K562 (cell line): ENCODE results near the gene PSMD4. TPM values are rescaled to one million over a fixed set of nuclear protein-coding genes. Genes with fewer than 3 reads are reported as not detected.

Source experiments
- BRD9 ChIP-seq: fragments of 450-650 bp; IDR thresholded peaks from 2 replicates; pipeline ENCODE4 v1.6.1; 2018; ENCODE audit warnings: low read depth; ENCODE audit not compliant: partially characterized antibody
- CHD1 ChIP-seq: fragments of 200-600 bp; sonication (generic); IDR thresholded peaks from one replicate; pipeline ENCODE4 v1.6.1; 2012; ENCODE audit warnings: mild to moderate bottlenecking, moderate library complexity, low read length, inconsistent platforms
- FOXK1 ChIP-seq: sonication (generic); formaldehyde crosslinking; IDR thresholded peaks from 2 replicates; pipeline ENCODE4 v1.8.0; 2022; ENCODE audit warnings: missing genetic modification reagents, mild to moderate bottlenecking, borderline replicate concordance
- HMG20B ChIP-seq: fragments of 250-450 bp; sonication (Bioruptor Pico); IDR thresholded peaks from 2 replicates; pipeline ENCODE4 v1.5.0; 2021; ENCODE audit warnings: mild to moderate bottlenecking
- MTF1 ChIP-seq: fragments of 250-450 bp; sonication (Bioruptor Pico); IDR thresholded peaks from 2 replicates; pipeline ENCODE4 v1.9.0; 2021; ENCODE audit warnings: moderate library complexity, mild to moderate bottlenecking, inconsistent platforms, borderline replicate concordance
- NR1H2 ChIP-seq: sonication (generic); formaldehyde crosslinking; IDR thresholded peaks from 2 replicates; pipeline ENCODE4 v1.4.0; 2020; ENCODE audit warnings: mild to moderate bottlenecking, missing genetic modification reagents
- NR2F6 ChIP-seq: fragments of 450-650 bp; formaldehyde crosslinking; IDR thresholded peaks from 2 replicates; pipeline ENCODE4 v1.4.0; 2020; ENCODE audit warnings: mild to moderate bottlenecking
- POLR2AphosphoS5 ChIP-seq: IDR thresholded peaks from 2 replicates; pipeline ENCODE4 v1.6.1; 2011; ENCODE audit warnings: mild to moderate bottlenecking, low read depth, low read length, moderate library complexity; ENCODE audit not compliant: control insufficient read depth, insufficient read depth
- POLR2B ChIP-seq: fragments of 450-650 bp; IDR thresholded peaks from 2 replicates; pipeline ENCODE4 v1.6.1; 2018; ENCODE audit warnings: low read depth; ENCODE audit not compliant: partially characterized antibody
- PURB ChIP-seq: sonication (generic); formaldehyde crosslinking; IDR thresholded peaks from 2 replicates; pipeline ENCODE4 v1.9.0; 2021; ENCODE audit warnings: low read depth, mild to moderate bottlenecking, missing genetic modification reagents
- RBM39 ChIP-seq: fragments of 200-400 bp; formaldehyde crosslinking; optimal IDR thresholded peaks from 2 replicates; pipeline ENCODE3; 2018; ENCODE audit warnings: low read depth, low read length
- SMARCA4 ChIP-seq: fragments of 450-650 bp; IDR thresholded peaks from 2 replicates; pipeline ENCODE4 v1.6.1; 2016
- TCF7L2 ChIP-seq: fragments of 150-350 bp; IDR thresholded peaks from 2 replicates; pipeline ENCODE4 v1.6.1; 2016; ENCODE audit warnings: low read depth, mild to moderate bottlenecking, low read length, moderate library complexity
- polyA plus RNA-seq, 8 experiments: library from polyadenylated mRNA; depleted of rRNA in 4 of 8; stranded (reverse) in 5 of 8; unstranded in 3 of 8; fragments of >200 nt; fragmentation: Nextera tagmentation in 2 of 8; fragmentation: Illumina TruSeq in 1 of 8; extraction: Ambion mirVana in 2 of 8; extraction: Trizol in 1 of 8; gene quantifications; 2 replicates each; pipeline versions ENCODE4 v1.2.1 to v1.2.3, GENCODE V29; 2011 to 2014; ENCODE audit warnings: inconsistent platforms in 1 of 8, missing spikeins in 1 of 8
- total RNA-seq, 7 experiments: library from RNA; depleted of rRNA in 6 of 7; stranded (reverse); fragments of >200 nt in 6 of 7; fragmentation: Illumina TruSeq in 2 of 7; extraction: Trizol in 2 of 7; gene quantifications; 2 replicates each; pipeline versions ENCODE4 v1.2.1 to v1.2.3, GENCODE V29; 2011 to 2021; ENCODE audit warnings: low replicate concordance in 1 of 7
- TF ChIP-seq, protein P1 (sequence below), 2 experiments: fragments of 150-350 bp in 1 of 2; IDR thresholded peaks; 2 replicates each; pipeline ENCODE4 v1.6.1; 2012 to 2016; ENCODE audit warnings: low read depth in 2 of 2, low read length in 2 of 2, mild to moderate bottlenecking in 1 of 2, moderate library complexity in 1 of 2
- TF ChIP-seq, protein P2 (sequence below): fragments of 250-450 bp; sonication (Bioruptor Pico); IDR thresholded peaks from 2 replicates; pipeline ENCODE4 v1.5.0; 2021; ENCODE audit warnings: mild to moderate bottlenecking, borderline replicate concordance
- TF ChIP-seq, protein P3 (sequence below): fragments of 450-650 bp; formaldehyde crosslinking; IDR thresholded peaks from 2 replicates; pipeline ENCODE4 v1.4.0; 2020; ENCODE audit warnings: mild to moderate bottlenecking
- TF ChIP-seq, protein P4 (sequence below): sonication (generic); formaldehyde crosslinking; IDR thresholded peaks from 2 replicates; pipeline ENCODE4 v1.9.0; 2022; ENCODE audit warnings: mild to moderate bottlenecking, missing genetic modification reagents
- TF ChIP-seq, protein P5 (sequence below): fragments of 250-450 bp; sonication (Bioruptor Pico); IDR thresholded peaks from 2 replicates; pipeline ENCODE4 v1.5.0; 2021
- TF ChIP-seq, protein P6 (sequence below): sonication (generic); formaldehyde crosslinking; IDR thresholded peaks from 2 replicates; pipeline ENCODE4 v1.5.0; 2020; ENCODE audit warnings: missing genetic modification reagents

Gene PSMD4
- total and polyA plus RNA-seq, 9 of the 15 experiments (the other 6 are each of a cell fraction or from before 2014, with no cell fraction given), result 194 to 353 (median 295) TPM

DNA sequence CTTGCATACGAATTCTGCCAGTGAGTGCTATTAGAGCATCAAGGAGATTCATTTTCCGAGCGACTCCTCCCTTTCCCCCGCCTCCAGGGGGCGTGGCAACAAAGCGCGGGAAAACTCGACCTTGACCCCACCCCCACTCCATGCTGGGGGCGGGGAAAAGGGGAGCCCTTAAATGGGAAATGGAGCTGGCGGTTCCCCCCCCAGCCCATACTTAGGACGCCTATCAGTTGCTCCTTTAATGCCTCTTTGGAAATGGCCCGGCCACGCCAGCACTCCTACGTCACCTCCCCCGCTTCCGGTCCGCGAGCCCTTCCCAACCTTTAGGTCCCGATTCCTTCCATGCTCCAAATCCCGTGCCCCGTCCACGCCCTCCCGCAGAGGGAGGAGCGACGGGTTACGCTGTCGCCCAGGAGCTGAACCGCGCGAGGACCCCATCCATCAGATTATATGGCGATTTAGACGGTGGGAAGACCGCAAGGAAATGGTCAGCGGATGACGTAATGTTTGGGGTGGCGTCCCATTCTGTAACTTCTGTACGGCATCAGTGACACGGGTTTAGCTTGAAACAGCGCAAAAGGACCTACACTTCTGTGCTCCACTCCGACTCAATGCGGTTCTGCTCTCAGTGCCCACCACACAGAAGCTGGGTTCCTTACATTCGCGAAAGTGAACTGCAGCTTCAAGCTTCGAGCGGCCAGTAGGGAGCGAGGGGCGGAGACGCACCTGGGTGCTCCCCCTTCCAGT lies 26.9 kb downstream of the PSMD4 start (continued):
- TF ChIP-seq POLR2AphosphoS5 (peak; percentile 48), BRD9 (peak; percentile 89), PURB (no peak), FOXK1 (CRISPR knock-in tag) (peak; percentile 80), NR2F6 (CRISPR knock-in tag) (no peak), RBM39 (no peak), POLR2B (peak; percentile 93), SMARCA4 (peak; percentile 69; the same call in 1 of the 2 replicates), HMG20B (CRISPR knock-in tag) (no peak), TCF7L2 (no peak), CHD1 (peak; percentile 95), NR1H2 (CRISPR knock-in tag) (peak; percentile 75; the same call in 1 of the 2 replicates), MTF1 (no peak)
- TF ChIP-seq, protein P1, sequence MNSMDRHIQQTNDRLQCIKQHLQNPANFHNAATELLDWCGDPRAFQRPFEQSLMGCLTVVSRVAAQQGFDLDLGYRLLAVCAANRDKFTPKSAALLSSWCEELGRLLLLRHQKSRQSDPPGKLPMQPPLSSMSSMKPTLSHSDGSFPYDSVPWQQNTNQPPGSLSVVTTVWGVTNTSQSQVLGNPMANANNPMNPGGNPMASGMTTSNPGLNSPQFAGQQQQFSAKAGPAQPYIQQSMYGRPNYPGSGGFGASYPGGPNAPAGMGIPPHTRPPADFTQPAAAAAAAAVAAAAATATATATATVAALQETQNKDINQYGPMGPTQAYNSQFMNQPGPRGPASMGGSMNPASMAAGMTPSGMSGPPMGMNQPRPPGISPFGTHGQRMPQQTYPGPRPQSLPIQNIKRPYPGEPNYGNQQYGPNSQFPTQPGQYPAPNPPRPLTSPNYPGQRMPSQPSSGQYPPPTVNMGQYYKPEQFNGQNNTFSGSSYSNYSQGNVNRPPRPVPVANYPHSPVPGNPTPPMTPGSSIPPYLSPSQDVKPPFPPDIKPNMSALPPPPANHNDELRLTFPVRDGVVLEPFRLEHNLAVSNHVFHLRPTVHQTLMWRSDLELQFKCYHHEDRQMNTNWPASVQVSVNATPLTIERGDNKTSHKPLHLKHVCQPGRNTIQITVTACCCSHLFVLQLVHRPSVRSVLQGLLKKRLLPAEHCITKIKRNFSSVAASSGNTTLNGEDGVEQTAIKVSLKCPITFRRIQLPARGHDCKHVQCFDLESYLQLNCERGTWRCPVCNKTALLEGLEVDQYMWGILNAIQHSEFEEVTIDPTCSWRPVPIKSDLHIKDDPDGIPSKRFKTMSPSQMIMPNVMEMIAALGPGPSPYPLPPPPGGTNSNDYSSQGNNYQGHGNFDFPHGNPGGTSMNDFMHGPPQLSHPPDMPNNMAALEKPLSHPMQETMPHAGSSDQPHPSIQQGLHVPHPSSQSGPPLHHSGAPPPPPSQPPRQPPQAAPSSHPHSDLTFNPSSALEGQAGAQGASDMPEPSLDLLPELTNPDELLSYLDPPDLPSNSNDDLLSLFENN (IDR thresholded peaks at IDR 0.05; ENCODE audit: low read depth in 2 of 2, low read length in 2 of 2), result 0 out of 4 replicates have a peak, but pooled peaks of 1 of the 2 experiments have one; percentile 18
- TF ChIP-seq, protein P2, sequence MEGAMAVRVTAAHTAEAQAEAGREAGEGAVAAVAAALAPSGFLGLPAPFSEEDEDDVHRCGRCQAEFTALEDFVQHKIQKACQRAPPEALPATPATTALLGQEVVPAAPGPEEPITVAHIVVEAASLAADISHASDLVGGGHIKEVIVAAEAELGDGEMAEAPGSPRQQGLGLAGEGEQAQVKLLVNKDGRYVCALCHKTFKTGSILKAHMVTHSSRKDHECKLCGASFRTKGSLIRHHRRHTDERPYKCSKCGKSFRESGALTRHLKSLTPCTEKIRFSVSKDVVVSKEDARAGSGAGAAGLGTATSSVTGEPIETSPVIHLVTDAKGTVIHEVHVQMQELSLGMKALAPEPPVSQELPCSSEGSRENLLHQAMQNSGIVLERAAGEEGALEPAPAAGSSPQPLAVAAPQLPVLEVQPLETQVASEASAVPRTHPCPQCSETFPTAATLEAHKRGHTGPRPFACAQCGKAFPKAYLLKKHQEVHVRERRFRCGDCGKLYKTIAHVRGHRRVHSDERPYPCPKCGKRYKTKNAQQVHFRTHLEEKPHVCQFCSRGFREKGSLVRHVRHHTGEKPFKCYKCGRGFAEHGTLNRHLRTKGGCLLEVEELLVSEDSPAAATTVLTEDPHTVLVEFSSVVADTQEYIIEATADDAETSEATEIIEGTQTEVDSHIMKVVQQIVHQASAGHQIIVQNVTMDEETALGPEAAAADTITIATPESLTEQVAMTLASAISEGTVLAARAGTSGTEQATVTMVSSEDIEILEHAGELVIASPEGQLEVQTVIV (CRISPR knock-in tag), result no peak
- TF ChIP-seq, protein P3, sequence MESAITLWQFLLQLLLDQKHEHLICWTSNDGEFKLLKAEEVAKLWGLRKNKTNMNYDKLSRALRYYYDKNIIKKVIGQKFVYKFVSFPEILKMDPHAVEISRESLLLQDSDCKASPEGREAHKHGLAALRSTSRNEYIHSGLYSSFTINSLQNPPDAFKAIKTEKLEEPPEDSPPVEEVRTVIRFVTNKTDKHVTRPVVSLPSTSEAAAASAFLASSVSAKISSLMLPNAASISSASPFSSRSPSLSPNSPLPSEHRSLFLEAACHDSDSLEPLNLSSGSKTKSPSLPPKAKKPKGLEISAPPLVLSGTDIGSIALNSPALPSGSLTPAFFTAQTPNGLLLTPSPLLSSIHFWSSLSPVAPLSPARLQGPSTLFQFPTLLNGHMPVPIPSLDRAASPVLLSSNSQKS, result no peak
- TF ChIP-seq, protein P4, sequence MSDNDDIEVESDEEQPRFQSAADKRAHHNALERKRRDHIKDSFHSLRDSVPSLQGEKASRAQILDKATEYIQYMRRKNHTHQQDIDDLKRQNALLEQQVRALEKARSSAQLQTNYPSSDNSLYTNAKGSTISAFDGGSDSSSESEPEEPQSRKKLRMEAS (CRISPR knock-in tag), result peak; percentile 87
- TF ChIP-seq, protein P5, sequence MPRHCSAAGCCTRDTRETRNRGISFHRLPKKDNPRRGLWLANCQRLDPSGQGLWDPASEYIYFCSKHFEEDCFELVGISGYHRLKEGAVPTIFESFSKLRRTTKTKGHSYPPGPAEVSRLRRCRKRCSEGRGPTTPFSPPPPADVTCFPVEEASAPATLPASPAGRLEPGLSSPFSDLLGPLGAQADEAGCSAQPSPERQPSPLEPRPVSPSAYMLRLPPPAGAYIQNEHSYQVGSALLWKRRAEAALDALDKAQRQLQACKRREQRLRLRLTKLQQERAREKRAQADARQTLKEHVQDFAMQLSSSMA (CRISPR knock-in tag), result no peak
- TF ChIP-seq, protein P6, sequence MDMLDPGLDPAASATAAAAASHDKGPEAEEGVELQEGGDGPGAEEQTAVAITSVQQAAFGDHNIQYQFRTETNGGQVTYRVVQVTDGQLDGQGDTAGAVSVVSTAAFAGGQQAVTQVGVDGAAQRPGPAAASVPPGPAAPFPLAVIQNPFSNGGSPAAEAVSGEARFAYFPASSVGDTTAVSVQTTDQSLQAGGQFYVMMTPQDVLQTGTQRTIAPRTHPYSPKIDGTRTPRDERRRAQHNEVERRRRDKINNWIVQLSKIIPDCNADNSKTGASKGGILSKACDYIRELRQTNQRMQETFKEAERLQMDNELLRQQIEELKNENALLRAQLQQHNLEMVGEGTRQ, result no peak
